Measurements from ENCODE around the gene PDS5B.

DNA sequence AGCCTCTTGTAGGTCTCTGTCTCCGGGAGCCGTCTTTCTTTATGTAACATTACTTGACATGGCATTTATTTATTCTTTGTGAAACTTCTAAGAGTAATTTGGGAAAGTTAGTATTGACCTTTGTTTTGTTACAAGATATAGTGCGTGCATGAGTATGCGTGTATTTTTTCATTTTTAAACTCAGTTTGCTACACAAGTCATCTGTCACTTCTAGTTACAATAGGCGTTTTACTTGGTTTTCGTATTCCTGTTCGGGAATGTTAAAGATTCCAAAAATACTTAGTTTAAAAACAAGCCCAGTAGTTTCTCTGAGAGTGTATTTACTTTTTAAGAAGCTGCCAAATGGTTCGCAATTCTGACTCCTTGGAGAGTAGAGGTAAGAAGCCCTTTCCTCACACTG lies 3.2 kb downstream of the PDS5B start:
- TF ChIP-seq, protein P1, sequence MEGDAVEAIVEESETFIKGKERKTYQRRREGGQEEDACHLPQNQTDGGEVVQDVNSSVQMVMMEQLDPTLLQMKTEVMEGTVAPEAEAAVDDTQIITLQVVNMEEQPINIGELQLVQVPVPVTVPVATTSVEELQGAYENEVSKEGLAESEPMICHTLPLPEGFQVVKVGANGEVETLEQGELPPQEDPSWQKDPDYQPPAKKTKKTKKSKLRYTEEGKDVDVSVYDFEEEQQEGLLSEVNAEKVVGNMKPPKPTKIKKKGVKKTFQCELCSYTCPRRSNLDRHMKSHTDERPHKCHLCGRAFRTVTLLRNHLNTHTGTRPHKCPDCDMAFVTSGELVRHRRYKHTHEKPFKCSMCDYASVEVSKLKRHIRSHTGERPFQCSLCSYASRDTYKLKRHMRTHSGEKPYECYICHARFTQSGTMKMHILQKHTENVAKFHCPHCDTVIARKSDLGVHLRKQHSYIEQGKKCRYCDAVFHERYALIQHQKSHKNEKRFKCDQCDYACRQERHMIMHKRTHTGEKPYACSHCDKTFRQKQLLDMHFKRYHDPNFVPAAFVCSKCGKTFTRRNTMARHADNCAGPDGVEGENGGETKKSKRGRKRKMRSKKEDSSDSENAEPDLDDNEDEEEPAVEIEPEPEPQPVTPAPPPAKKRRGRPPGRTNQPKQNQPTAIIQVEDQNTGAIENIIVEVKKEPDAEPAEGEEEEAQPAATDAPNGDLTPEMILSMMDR (IDR thresholded peaks at IDR 0.05): no peak
- no peak for TF ChIP-seq POLR2A (IDR thresholded peaks at IDR 0.05)
